ENCODE data around the gene TPP2.

- TF ChIP-seq, protein P1, sequence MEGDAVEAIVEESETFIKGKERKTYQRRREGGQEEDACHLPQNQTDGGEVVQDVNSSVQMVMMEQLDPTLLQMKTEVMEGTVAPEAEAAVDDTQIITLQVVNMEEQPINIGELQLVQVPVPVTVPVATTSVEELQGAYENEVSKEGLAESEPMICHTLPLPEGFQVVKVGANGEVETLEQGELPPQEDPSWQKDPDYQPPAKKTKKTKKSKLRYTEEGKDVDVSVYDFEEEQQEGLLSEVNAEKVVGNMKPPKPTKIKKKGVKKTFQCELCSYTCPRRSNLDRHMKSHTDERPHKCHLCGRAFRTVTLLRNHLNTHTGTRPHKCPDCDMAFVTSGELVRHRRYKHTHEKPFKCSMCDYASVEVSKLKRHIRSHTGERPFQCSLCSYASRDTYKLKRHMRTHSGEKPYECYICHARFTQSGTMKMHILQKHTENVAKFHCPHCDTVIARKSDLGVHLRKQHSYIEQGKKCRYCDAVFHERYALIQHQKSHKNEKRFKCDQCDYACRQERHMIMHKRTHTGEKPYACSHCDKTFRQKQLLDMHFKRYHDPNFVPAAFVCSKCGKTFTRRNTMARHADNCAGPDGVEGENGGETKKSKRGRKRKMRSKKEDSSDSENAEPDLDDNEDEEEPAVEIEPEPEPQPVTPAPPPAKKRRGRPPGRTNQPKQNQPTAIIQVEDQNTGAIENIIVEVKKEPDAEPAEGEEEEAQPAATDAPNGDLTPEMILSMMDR (IDR thresholded peaks at IDR 0.05): no peak
- TF ChIP-seq, protein P2, sequence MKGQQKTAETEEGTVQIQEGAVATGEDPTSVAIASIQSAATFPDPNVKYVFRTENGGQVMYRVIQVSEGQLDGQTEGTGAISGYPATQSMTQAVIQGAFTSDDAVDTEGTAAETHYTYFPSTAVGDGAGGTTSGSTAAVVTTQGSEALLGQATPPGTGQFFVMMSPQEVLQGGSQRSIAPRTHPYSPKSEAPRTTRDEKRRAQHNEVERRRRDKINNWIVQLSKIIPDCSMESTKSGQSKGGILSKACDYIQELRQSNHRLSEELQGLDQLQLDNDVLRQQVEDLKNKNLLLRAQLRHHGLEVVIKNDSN (CRISPR knock-in tag; IDR thresholded peaks at IDR 0.05): no peak
- TF ChIP-seq TEAD4 (CRISPR knock-in tag; IDR thresholded peaks at IDR 0.05) (no peak), ZBTB21 (CRISPR knock-in tag; IDR thresholded peaks at IDR 0.05; ENCODE audit: borderline replicate concordance) (no peak), ZNF138 (CRISPR knock-in tag; conservative IDR thresholded peaks at IDR 0.05) (no peak)
- TF ChIP-seq, protein P3, sequence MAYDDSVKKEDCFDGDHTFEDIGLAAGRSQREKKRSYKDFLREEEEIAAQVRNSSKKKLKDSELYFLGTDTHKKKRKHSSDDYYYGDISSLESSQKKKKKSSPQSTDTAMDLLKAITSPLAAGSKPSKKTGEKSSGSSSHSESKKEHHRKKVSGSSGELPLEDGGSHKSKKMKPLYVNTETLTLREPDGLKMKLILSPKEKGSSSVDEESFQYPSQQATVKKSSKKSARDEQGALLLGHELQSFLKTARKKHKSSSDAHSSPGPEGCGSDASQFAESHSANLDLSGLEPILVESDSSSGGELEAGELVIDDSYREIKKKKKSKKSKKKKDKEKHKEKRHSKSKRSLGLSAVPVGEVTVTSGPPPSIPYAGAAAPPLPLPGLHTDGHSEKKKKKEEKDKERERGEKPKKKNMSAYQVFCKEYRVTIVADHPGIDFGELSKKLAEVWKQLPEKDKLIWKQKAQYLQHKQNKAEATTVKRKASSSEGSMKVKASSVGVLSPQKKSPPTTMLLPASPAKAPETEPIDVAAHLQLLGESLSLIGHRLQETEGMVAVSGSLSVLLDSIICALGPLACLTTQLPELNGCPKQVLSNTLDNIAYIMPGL (CRISPR knock-in tag; IDR thresholded peaks at IDR 0.05): no peak
These were observed 48.9 kb downstream of the TPP2 start for GRCh38 chr13:102645701-102646100.
